HCT116 (cell line): ENCODE measurements around the gene KLK13. TPM values are rescaled to one million over a fixed set of nuclear protein-coding genes. Genes with fewer than 3 reads are reported as not detected.

Source experiments
- ATAC-seq: fragments of 200-7000 bp; cut with Tn5 transposase; 2 replicates; pipeline ENCODE4 v1.9.1; 2020; ENCODE audit warnings: mild to moderate bottlenecking, moderate library complexity
- BruUV-seq: library from RNA; stranded (reverse); fragments of 400-500 nt; replicated peaks from 2 replicates; lab custom pipeline; 2021; lab: Mats Ljungman, UMichigan
- CTCF ChIA-PET: fragments of 300-600 bp; sonication (Branson Sonifier 250); formaldehyde crosslinking; loops from one replicate; lab custom pipeline; 2021; ENCODE audit warnings: antibody characterized with exemption; lab: Charles Lee
- POLR2A ChIA-PET: fragments of 300-600, 350-600 bp; sonication (Branson Sonifier 250); formaldehyde crosslinking; loops from one replicate; lab custom pipeline; 2021; ENCODE audit warnings: antibody characterized with exemption; lab: Charles Lee
- RAD21 ChIA-PET, 2 experiments: fragments of 300-600 bp; sonication (Branson Sonifier 250); formaldehyde crosslinking; loops; one replicate each; lab custom pipeline; 2023; ENCODE audit warnings: low total read pairs in 2 of 2; ENCODE audit not compliant: uncharacterized antibody in 2 of 2, unreplicated experiment in 2 of 2, low non-redundant PET in 1 of 2; lab: Charles Lee
- DNase-seq: peaks from one replicate; pipeline ENCODE4 v3.0.0-alpha.2; 2010; ENCODE audit warnings: low read depth, low spot score
- H2AFZ ChIP-seq: fragments of 200-600 bp; shearing (Covaris generic), sonication (generic); 2 replicates; pipeline ENCODE4 v1.6.1; 2017; ENCODE audit warnings: low read depth, mixed run types, mixed read lengths, antibody characterized with exemption, low read length; ENCODE audit not compliant: poor library complexity, severe bottlenecking
- H3K27ac ChIP-seq: 2 replicates; pipeline ENCODE4 v1.5.1; 2012; ENCODE audit warnings: low read depth, low read length
- H3K27me3 ChIP-seq: fragments of 200-600 bp; sonication (generic); 2 replicates; pipeline ENCODE4 v1.6.1; 2016; ENCODE audit warnings: mixed run types, low read length, mixed read lengths; ENCODE audit not compliant: insufficient read depth
- H3K36me3 ChIP-seq, 2 experiments: fragments of 200-500 bp in 1 of 2; fragments of 200-600 bp in 1 of 2; sonication (Bioruptor generic) in 1 of 2; sonication (generic) in 1 of 2; 2 replicates each; pipeline versions ENCODE4 v1.5.1 to v1.6.1; 2014 to 2016; ENCODE audit warnings: low read length in 2 of 2, inconsistent platforms in 1 of 2, mixed read lengths in 1 of 2, mixed run types in 1 of 2; ENCODE audit not compliant: insufficient read depth in 2 of 2, control insufficient read depth in 1 of 2
- H3K4me1 ChIP-seq, 2 experiments: fragments of 200-600 bp in 1 of 2; sonication (generic) in 1 of 2; 2 replicates each; pipeline versions ENCODE4 v1.5.1 to v1.6.1; 2012 to 2017; ENCODE audit warnings: low read length in 2 of 2, inconsistent platforms in 1 of 2, mild to moderate bottlenecking in 1 of 2, mixed read lengths in 1 of 2, mixed run types in 1 of 2, moderate library complexity in 1 of 2; ENCODE audit not compliant: insufficient read depth in 2 of 2, control insufficient read depth in 1 of 2
- H3K4me2 ChIP-seq: fragments of 200-600 bp; sonication (generic); 2 replicates; pipeline ENCODE4 v1.6.1; 2017; ENCODE audit warnings: mixed run types, low read length, mixed read lengths
- H3K4me3 ChIP-seq, 2 experiments: fragments of 200-600 bp in 1 of 2; sonication (generic) in 1 of 2; replicated peaks in 1 of 2; 2 replicates each; pipeline ENCODE4 v1.5.1; 2011 to 2016; ENCODE audit warnings: low read length in 2 of 2, control low read depth in 1 of 2, low read depth in 1 of 2, mild to moderate bottlenecking in 1 of 2, mixed read lengths in 1 of 2, mixed run types in 1 of 2
- H3K79me2 ChIP-seq: fragments of 200-600 bp; sonication (generic); 2 replicates; pipeline ENCODE4 v1.6.1; 2017; ENCODE audit warnings: mild to moderate bottlenecking, mixed run types, low read length, moderate library complexity, mixed read lengths; ENCODE audit not compliant: insufficient read depth
- H3K9ac ChIP-seq: fragments of 200-600 bp; sonication (generic); 2 replicates; pipeline ENCODE4 v1.6.1; 2016; ENCODE audit warnings: low read length, mixed read lengths
- H3K9me2 ChIP-seq: fragments of 200-600 bp; sonication (generic), shearing (Covaris generic); 2 replicates; pipeline ENCODE4 v1.6.1; 2017; ENCODE audit warnings: mixed run types, mild to moderate bottlenecking, moderate library complexity; ENCODE audit not compliant: insufficient read depth
- H3K9me3 ChIP-seq, 2 experiments: fragments of 200-500 bp in 1 of 2; fragments of 200-600 bp in 1 of 2; sonication (Bioruptor generic) in 1 of 2; sonication (generic) in 1 of 2; 2 replicates each; pipeline ENCODE4 v1.6.1; 2014 to 2017; ENCODE audit warnings: low read length in 2 of 2, mixed read lengths in 2 of 2, inconsistent platforms in 1 of 2, low read depth in 1 of 2, mild to moderate bottlenecking in 1 of 2, mixed run types in 1 of 2, moderate library complexity in 1 of 2; ENCODE audit not compliant: control insufficient read depth in 1 of 2, insufficient read depth in 1 of 2
- H4K20me1 ChIP-seq: fragments of 200-600 bp; sonication (generic), shearing (Covaris generic); 2 replicates; pipeline ENCODE4 v1.6.1; 2017; ENCODE audit warnings: mixed run types, mild to moderate bottlenecking, moderate library complexity; ENCODE audit not compliant: insufficient read depth
- ATF3 ChIP-seq: IDR thresholded peaks from 2 replicates; pipeline ENCODE4 v1.6.1; 2012
- CBX3 ChIP-seq: IDR thresholded peaks from 2 replicates; pipeline ENCODE4 v1.6.1; 2012; ENCODE audit warnings: low read depth
- CEBPB ChIP-seq: IDR thresholded peaks from 2 replicates; pipeline ENCODE4 v1.6.1; 2012; ENCODE audit warnings: low read depth
- EGR1 ChIP-seq: IDR thresholded peaks from 2 replicates; pipeline ENCODE4 v1.6.1; 2012; ENCODE audit warnings: low read depth
- ELF1 ChIP-seq: IDR thresholded peaks from 2 replicates; pipeline ENCODE4 v1.6.1; 2012; ENCODE audit warnings: low read depth, borderline replicate concordance
- EZH2 ChIP-seq: fragments of 200-600 bp; sonication (generic); IDR thresholded peaks from 2 replicates; pipeline ENCODE4 v1.6.1; 2017; ENCODE audit warnings: antibody characterized with exemption, mixed run types
- EZH2phosphoT487 ChIP-seq: fragments of 200-600 bp; IDR thresholded peaks from 2 replicates; pipeline ENCODE4 v1.6.1; 2018; ENCODE audit warnings: antibody characterized with exemption, borderline replicate concordance
- JUND ChIP-seq: IDR thresholded peaks from 2 replicates; pipeline ENCODE4 v1.6.1; 2012
- MAX ChIP-seq: IDR thresholded peaks from 2 replicates; pipeline ENCODE4 v1.6.1; 2012
- POLR2AphosphoS5 ChIP-seq: IDR thresholded peaks from 2 replicates; pipeline ENCODE4 v1.6.1; 2011; ENCODE audit warnings: mild to moderate bottlenecking, low read depth, low read length, moderate library complexity
- RAD21 ChIP-seq: IDR thresholded peaks from 2 replicates; pipeline ENCODE4 v1.6.1; 2012; ENCODE audit warnings: low read depth, mild to moderate bottlenecking
- SP1 ChIP-seq: IDR thresholded peaks from 2 replicates; pipeline ENCODE4 v1.6.1; 2012; ENCODE audit warnings: low read depth
- ZNF274 ChIP-seq: fragments of 200-500 bp; sonication (Bioruptor generic); IDR thresholded peaks from 2 replicates; pipeline ENCODE4 v1.6.1; 2014; ENCODE audit warnings: mild to moderate bottlenecking, low read depth, low read length, inconsistent platforms
- intact Hi-C: fragments of 100-400 bp; cut with micrococcal nuclease; formaldehyde crosslinking; loops from 2 replicates; pipeline ENCODE4 v1.10.0; 2022
- total RNA-seq: library from RNA; stranded (reverse); gene quantifications from one replicate; pipeline ENCODE4 v1.2.1, GENCODE V29; 2021; ENCODE audit not compliant: unreplicated experiment
- TF ChIP-seq, protein P1 (sequence below): IDR thresholded peaks from 2 replicates; pipeline ENCODE4 v1.6.1; 2011; ENCODE audit warnings: mild to moderate bottlenecking, low read length, moderate library complexity; ENCODE audit not compliant: insufficient replicate concordance; ENCODE audit errors: extremely low read depth

KLK13 gene
- total RNA-seq, 1 experiment from 2014 or later, result 3.2 TPM

DNA sequence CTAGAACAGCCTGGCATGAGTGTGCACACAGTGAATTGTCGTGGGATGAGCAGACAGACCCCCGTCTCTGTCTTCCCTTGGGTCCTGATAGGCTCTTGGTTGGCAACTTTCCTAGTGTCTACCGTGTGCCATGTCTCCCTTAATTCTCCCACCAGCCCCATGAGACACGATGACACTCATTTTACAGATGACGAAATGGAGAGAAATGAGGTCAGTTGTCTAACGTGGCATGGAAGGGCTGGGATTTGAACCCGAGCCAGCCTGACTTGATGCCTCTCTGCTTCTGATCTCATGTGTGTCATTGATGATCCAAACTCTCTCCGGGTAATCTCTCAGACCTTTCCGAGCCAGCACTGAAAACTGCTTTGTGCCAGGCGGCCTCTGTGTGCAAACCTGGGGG lies 26.2 kb upstream of the KLK13 start:
- POLR2A ChIA-PET, result no interaction called here
- Histone ChIP-seq H2AFZ (no peak overlapping the region), H3K36me3 (no peaks in the 10 kb centered on the region), H3K9me3 (no peaks in the 10 kb centered on the region), H3K9ac (no peak overlapping the region), H3K4me1 (peaks cover 2 to 6% of the 10 kb centered on the region in 2 experiments; a peak in 2 of 4 replicates), H4K20me1 (no peaks in the 10 kb centered on the region), H3K27me3 (no peaks in the 10 kb centered on the region), H3K4me3 (no peak overlapping the region), H3K9me2 (no peaks in the 10 kb centered on the region), H3K79me2 (no peaks in the 10 kb centered on the region), H3K4me2 (no peak overlapping the region), H3K27ac (no peak overlapping the region)
- ATAC-seq (no peak), DNase-seq (no peak)
- RAD21 ChIA-PET, result no interaction called here
- BruUV-seq, result no TSS peak
- intact Hi-C loops, result loop anchor here (5.0 to 10.0 kb wide), 2 partner anchors 299 to 726 kb away; partner anchors contain the start of genes ACP4 and NAPSA
- CTCF ChIA-PET, result no interaction called here
- TF ChIP-seq ATF3 (no peak), CEBPB (no peak), EGR1 (no peak), EZH2phosphoT487 (no peak), ELF1 (no peak), RAD21 (no peak), CBX3 (no peak), EZH2 (no peak), ZNF274 (no peak), MAX (no peak), POLR2AphosphoS5 (no peak), JUND (no peak), SP1 (no peak)
- TF ChIP-seq, protein P1, sequence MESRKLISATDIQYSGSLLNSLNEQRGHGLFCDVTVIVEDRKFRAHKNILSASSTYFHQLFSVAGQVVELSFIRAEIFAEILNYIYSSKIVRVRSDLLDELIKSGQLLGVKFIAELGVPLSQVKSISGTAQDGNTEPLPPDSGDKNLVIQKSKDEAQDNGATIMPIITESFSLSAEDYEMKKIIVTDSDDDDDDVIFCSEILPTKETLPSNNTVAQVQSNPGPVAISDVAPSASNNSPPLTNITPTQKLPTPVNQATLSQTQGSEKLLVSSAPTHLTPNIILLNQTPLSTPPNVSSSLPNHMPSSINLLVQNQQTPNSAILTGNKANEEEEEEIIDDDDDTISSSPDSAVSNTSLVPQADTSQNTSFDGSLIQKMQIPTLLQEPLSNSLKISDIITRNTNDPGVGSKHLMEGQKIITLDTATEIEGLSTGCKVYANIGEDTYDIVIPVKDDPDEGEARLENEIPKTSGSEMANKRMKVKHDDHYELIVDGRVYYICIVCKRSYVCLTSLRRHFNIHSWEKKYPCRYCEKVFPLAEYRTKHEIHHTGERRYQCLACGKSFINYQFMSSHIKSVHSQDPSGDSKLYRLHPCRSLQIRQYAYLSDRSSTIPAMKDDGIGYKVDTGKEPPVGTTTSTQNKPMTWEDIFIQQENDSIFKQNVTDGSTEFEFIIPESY, result no peak
